Measurements from ENCODE around the gene RHOT2.

RHOT2 gene

DNA sequence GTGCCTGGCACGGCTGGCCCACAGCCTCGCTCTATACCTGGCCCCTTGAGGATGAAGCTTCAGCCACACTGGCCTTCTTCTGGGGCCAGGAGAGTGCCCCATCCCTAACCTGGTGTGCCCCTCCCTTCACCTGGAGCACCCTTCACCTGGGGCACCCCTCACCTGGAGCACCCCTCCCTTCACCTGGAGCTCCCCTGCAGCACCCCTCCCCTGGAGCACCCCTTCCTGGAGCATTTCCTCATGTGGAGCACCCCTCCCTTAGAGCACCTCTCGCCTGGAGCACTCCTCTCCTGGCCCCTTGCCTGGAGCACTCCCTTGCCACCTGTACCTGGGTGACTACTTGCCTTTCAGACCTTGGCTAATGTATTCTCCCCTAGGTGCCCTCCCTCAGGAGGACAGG lies 40.1 kb downstream of the RHOT2 start:
- TF ChIP-seq SUZ12 (IDR thresholded peaks at IDR 0.05) = no peak
- TF ChIP-seq L3MBTL2 (conservative IDR thresholded peaks at IDR 0.05) = no peak
- TF ChIP-seq LEF1 (IDR thresholded peaks at IDR 0.05; ENCODE audit: borderline replicate concordance) = no peak
- no peak for TF ChIP-seq ARNT (IDR thresholded peaks at IDR 0.05)
- no peak for TF ChIP-seq NFRKB (IDR thresholded peaks at IDR 0.05)
- no peak for TF ChIP-seq BHLHE40 (IDR thresholded peaks at IDR 0.05; ENCODE audit: borderline replicate concordance)
- TF ChIP-seq CTBP1 (IDR thresholded peaks at IDR 0.05; ENCODE audit: borderline replicate concordance) = no peak
- no peak for TF ChIP-seq FOXA1 (IDR thresholded peaks at IDR 0.05)
- TF ChIP-seq TARDBP (IDR thresholded peaks at IDR 0.05) = no peak
- ChIA-PET CTCF (interaction anchor here (1.0 kb wide), 1 partner anchor 59 kb away, joined by 3 read pairs; the partner anchor contains the start of gene WDR90), POLR2A (interaction anchor here (1.2 to 2.0 kb wide), 3 partner anchors 11 to 17 kb away, joined by 4 to 8 read pairs (median 5); partner anchors contain the start of genes ANTKMT and WDR24)
- no peak for DNase-seq (ENCODE audit: extremely low spot score)

DNA sequence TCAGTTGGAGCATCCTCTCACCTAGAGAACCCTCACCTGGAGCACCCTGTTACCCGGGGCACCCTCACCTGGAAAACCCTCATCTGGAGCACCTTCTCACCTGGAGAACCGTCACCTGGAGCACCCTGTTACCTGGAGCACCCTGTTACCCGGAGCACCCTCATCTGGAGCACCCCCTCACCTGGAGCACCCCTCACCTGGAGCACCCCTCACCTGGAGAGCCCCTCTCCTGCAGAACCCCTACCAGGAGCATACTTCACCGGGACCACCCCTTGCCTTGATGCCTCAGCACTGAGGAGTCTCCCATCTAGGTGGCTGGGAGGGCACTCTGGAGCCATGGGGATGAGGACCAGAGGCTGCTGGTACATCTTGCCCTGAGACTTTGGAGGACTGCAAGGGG lies 41.0 kb downstream of the RHOT2 start:
- no peak for DNase-seq (ENCODE audit: extremely low spot score)
- ChIA-PET POLR2A (interaction anchor here (0.6 to 1.8 kb wide), 2 partner anchors 11 to 12 kb away, joined by 3 to 7 read pairs; partner anchors contain the start of gene ANTKMT), CTCF (interaction anchor here (1.0 to 2.0 kb wide), 2 partner anchors 11 to 60 kb away, joined by 3 to 7 read pairs; partner anchors contain the start of genes ANTKMT and WDR90)
- TF ChIP-seq, protein P1, sequence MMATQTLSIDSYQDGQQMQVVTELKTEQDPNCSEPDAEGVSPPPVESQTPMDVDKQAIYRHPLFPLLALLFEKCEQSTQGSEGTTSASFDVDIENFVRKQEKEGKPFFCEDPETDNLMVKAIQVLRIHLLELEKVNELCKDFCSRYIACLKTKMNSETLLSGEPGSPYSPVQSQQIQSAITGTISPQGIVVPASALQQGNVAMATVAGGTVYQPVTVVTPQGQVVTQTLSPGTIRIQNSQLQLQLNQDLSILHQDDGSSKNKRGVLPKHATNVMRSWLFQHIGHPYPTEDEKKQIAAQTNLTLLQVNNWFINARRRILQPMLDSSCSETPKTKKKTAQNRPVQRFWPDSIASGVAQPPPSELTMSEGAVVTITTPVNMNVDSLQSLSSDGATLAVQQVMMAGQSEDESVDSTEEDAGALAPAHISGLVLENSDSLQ (IDR thresholded peaks at IDR 0.05) = no peak
- TF ChIP-seq CTBP1 (IDR thresholded peaks at IDR 0.05; ENCODE audit: borderline replicate concordance) (no peak), FOXM1 (IDR thresholded peaks at IDR 0.05; ENCODE audit: borderline replicate concordance) (no peak), HDGF (IDR thresholded peaks at IDR 0.05; ENCODE audit: borderline replicate concordance) (no peak), TARDBP (IDR thresholded peaks at IDR 0.05) (no peak), SP1 (IDR thresholded peaks at IDR 0.05) (no peak), L3MBTL2 (conservative IDR thresholded peaks at IDR 0.05) (no peak), LEF1 (IDR thresholded peaks at IDR 0.05; ENCODE audit: borderline replicate concordance) (no peak), FOXK2 (IDR thresholded peaks at IDR 0.05) (no peak), BHLHE40 (IDR thresholded peaks at IDR 0.05; ENCODE audit: borderline replicate concordance) (no peak), FOXA1 (IDR thresholded peaks at IDR 0.05) (no peak), ARNT (IDR thresholded peaks at IDR 0.05) (no peak), ZNF384 (IDR thresholded peaks at IDR 0.05) (no peak), SUZ12 (IDR thresholded peaks at IDR 0.05) (no peak), ELF4 (IDR thresholded peaks at IDR 0.05) (no peak), NFRKB (IDR thresholded peaks at IDR 0.05) (no peak)

DNA sequence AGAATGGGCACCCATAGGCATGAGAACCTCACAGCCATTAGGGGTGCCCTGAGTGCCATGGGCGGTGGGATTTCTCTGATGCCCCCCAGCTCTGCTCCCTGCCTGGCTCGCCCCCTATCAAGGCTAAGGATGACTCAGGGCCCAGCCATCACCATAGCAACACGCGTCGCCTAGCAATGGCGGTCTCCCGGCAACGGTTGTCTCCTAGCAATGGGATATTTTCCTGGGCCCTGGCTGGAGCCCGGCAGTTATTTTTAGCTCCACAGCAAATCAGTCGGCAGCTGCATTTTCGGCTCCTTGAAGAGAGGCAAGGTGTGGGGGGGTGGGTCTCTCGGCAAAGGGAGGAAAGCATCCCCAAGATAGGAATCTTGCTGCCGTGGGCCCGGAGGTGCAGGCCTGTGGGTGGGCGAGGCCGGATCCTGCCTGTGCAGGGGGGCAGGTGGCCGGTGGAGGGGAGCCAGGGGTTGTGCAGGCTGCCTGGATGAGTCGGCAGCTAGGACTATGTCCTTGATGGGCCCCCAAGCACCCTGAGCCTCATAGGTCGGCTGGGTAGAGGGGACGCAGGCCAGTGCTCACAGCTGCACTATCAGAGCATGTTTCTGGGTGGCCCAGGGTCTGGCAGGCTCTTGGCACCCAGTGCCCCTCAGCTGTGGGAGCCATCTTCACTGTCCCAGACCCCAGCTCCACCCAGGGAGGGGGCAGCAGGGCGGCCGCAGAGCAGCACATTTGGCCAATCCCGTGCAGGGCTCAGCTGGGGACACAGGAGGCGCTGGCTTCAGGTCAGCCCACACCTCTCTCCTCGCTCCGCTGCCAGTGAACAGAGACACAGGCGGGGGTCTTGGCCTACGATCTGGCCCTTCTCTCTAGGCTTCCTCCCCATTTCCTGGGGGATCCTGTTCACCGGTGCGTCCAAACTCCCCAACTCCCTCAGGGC lies 41.9 kb downstream of the RHOT2 start:
- CTCF ChIA-PET = interaction anchor here (0.7 to 2.0 kb wide), 4 partner anchors 11 to 75 kb away, joined by 3 to 7 read pairs (median 5); partner anchors contain the start of genes ANTKMT and CCDC78
- POLR2A ChIA-PET = interaction anchor here (0.6 to 1.8 kb wide), 6 partner anchors 10 to 78 kb away, joined by 3 to 7 read pairs (median 4); partner anchors contain the start of genes ANTKMT, CCDC78, HAGHL and JMJD8
- TF ChIP-seq LEF1 (IDR thresholded peaks at IDR 0.05; ENCODE audit: borderline replicate concordance) (no peak), FOXM1 (IDR thresholded peaks at IDR 0.05; ENCODE audit: borderline replicate concordance) (no peak), NFRKB (IDR thresholded peaks at IDR 0.05) (no peak), SUZ12 (IDR thresholded peaks at IDR 0.05) (no peak), CTBP1 (IDR thresholded peaks at IDR 0.05; ENCODE audit: borderline replicate concordance) (no peak), ARNT (IDR thresholded peaks at IDR 0.05) (no peak)
- DNase-seq (ENCODE audit: extremely low spot score) = peak; percentile 69

DNA sequence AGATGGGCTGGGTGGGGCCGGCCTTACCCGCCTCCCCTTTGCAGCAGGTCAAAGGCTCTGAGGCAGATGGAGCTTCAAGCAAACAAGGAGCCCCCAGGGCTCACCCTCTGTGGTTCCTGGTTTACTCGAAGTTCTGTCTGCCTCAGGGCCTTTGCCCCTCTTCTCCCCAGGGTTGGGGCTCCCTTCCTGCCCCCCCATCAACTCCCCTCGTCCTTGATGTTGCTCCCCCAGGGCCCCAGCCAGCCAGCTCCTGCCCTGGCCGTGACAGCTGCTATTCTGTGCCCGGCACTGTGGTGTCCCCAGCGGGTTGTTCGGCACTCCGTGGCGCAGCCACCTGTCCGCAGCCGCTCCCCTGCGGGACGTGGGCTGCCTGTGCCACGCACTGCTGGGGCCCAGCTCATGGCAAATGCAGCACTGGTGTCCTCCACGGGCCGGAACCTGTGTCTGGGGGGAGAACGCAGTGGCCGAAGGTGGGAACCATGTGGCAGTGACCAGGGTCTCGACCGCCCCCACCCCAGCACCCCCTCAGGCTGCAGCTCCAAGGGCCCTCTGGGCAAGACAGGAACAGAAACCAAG lies 42.7 kb downstream of the RHOT2 start:
- no peak for TF ChIP-seq FOXK2 (IDR thresholded peaks at IDR 0.05)
- TF ChIP-seq SP1 (IDR thresholded peaks at IDR 0.05) = no peak
- no peak for TF ChIP-seq LEF1 (IDR thresholded peaks at IDR 0.05; ENCODE audit: borderline replicate concordance)
- TF ChIP-seq ARNT (IDR thresholded peaks at IDR 0.05) = no peak
- TF ChIP-seq, protein P1 (IDR thresholded peaks at IDR 0.05) = no peak
- TF ChIP-seq FOXA1 (IDR thresholded peaks at IDR 0.05) = no peak
- no peak for TF ChIP-seq L3MBTL2 (conservative IDR thresholded peaks at IDR 0.05)
- no peak for TF ChIP-seq CTBP1 (IDR thresholded peaks at IDR 0.05; ENCODE audit: borderline replicate concordance)
- no peak for TF ChIP-seq ELF4 (IDR thresholded peaks at IDR 0.05)
- TF ChIP-seq ZNF384 (IDR thresholded peaks at IDR 0.05) = no peak
- TF ChIP-seq NFRKB (IDR thresholded peaks at IDR 0.05) = no peak
- TF ChIP-seq SUZ12 (IDR thresholded peaks at IDR 0.05) = no peak
- no peak for TF ChIP-seq FOXM1 (IDR thresholded peaks at IDR 0.05; ENCODE audit: borderline replicate concordance)
- TF ChIP-seq HDGF (IDR thresholded peaks at IDR 0.05; ENCODE audit: borderline replicate concordance) = no peak
- TF ChIP-seq BHLHE40 (IDR thresholded peaks at IDR 0.05; ENCODE audit: borderline replicate concordance) = no peak
- TF ChIP-seq TARDBP (IDR thresholded peaks at IDR 0.05) = no peak
- CTCF ChIA-PET = interaction anchor here (1.1 to 2.0 kb wide), 3 partner anchors 10 to 75 kb away, joined by 3 to 7 read pairs (median 6); partner anchors contain the start of genes ANTKMT and CCDC78
- POLR2A ChIA-PET = interaction anchor here (0.7 to 1.8 kb wide), 4 partner anchors 9 to 77 kb away, joined by 3 to 7 read pairs (median 4); partner anchors contain the start of genes CCDC78, HAGHL and RPUSD1
- DNase-seq (ENCODE audit: extremely low spot score) = no peak

DNA sequence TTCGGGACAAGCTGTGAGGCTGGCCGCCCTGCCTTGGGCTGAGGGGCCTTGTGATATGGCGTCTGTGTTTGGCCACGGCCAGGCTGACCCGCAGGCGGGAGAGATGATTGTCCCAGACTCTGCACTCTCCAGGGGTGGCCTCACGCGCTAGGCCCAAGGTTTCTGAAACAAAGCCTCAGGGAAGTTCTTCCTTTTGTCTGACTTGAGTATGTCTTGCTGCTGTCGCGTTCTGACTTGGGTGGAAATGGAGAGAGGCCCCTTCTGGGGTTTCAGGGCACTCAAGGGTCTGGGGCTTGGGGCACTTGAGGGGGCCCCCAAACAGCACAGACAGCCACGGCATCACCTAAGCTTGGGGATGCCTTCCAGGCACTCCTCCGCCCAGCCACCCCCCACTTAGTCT lies 43.2 kb downstream of the RHOT2 start:
- POLR2A ChIA-PET = interaction anchor here (0.7 to 1.8 kb wide), 2 partner anchors 9 to 77 kb away, joined by 4 to 7 read pairs; partner anchors contain the start of gene RPUSD1
- DNase-seq (ENCODE audit: extremely low spot score) = no peak
- CTCF ChIA-PET = no interaction called here
- TF ChIP-seq, protein P1 (IDR thresholded peaks at IDR 0.05) = no peak
- TF ChIP-seq ZNF384 (IDR thresholded peaks at IDR 0.05) (no peak), HDGF (IDR thresholded peaks at IDR 0.05; ENCODE audit: borderline replicate concordance) (no peak), FOXA1 (IDR thresholded peaks at IDR 0.05) (no peak), SP1 (IDR thresholded peaks at IDR 0.05) (no peak), L3MBTL2 (conservative IDR thresholded peaks at IDR 0.05) (no peak)

All from HEK293T (cell line).